Right atrium auricular region (tissue), 2 donors: ENCODE results near the gene TSPAN9. TPM values are rescaled to one million over a fixed set of nuclear protein-coding genes. Genes with fewer than 3 reads are reported as not detected.

Source experiments
- DNase-seq: peaks from one replicate; pipeline ENCODE4 v3.0.0-alpha.2; 2019; ENCODE audit warnings: low spot score
- H3K27ac ChIP-seq, 2 donors: fragments of 200-600 bp; sonication (generic); 1 replicate in 1 of 2; 2 replicates in 1 of 2; pipeline ENCODE4 v1.5.1; 2016 to 2019
- H3K27me3 ChIP-seq, 2 donors: fragments of 200-600 bp; sonication (generic); one replicate each; pipeline versions ENCODE4 v1.5.1 to v1.6.0; 2017 to 2019
- H3K36me3 ChIP-seq: fragments of 200-600 bp; sonication (generic); one replicate; pipeline ENCODE4 v1.5.1; 2016
- H3K4me1 ChIP-seq, 2 donors: fragments of 200-600 bp; sonication (generic); one replicate each; pipeline versions ENCODE4 v1.5.1 to v1.6.0; 2017 to 2019
- H3K4me3 ChIP-seq, 2 donors: fragments of 200-600 bp; sonication (generic); 1 replicate in 1 of 2; 2 replicates in 1 of 2; pipeline ENCODE4 v1.5.1; 2017 to 2019; ENCODE audit warnings: mild to moderate bottlenecking in 1 of 2, moderate library complexity in 1 of 2
- H3K9me3 ChIP-seq, 2 donors: fragments of 200-600 bp; sonication (generic); one replicate each; pipeline ENCODE4 v1.5.1; 2019
- total RNA-seq, 2 donors: library from RNA; depleted of rRNA; stranded (reverse); fragments of >200 nt; gene quantifications; one replicate each; pipeline ENCODE4 v1.1.0, GENCODE V29; 2016
- TF ChIP-seq, protein P1 (sequence below), 2 donors: fragments of 200-600 bp; sonication (generic); IDR thresholded peaks; one replicate each; pipeline ENCODE4 v1.5.1; 2019; ENCODE audit warnings: antibody characterized with exemption in 2 of 2

TSPAN9 gene
- total RNA-seq, 2 donors from 2014 or later, result 103 to 185 TPM

- no peak for DNase-seq
- TF ChIP-seq, protein P1, sequence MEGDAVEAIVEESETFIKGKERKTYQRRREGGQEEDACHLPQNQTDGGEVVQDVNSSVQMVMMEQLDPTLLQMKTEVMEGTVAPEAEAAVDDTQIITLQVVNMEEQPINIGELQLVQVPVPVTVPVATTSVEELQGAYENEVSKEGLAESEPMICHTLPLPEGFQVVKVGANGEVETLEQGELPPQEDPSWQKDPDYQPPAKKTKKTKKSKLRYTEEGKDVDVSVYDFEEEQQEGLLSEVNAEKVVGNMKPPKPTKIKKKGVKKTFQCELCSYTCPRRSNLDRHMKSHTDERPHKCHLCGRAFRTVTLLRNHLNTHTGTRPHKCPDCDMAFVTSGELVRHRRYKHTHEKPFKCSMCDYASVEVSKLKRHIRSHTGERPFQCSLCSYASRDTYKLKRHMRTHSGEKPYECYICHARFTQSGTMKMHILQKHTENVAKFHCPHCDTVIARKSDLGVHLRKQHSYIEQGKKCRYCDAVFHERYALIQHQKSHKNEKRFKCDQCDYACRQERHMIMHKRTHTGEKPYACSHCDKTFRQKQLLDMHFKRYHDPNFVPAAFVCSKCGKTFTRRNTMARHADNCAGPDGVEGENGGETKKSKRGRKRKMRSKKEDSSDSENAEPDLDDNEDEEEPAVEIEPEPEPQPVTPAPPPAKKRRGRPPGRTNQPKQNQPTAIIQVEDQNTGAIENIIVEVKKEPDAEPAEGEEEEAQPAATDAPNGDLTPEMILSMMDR (IDR thresholded peaks at IDR 0.05), result no peak
- Histone ChIP-seq H3K9me3 (no peaks in the 10 kb centered on the region), H3K4me3 (no peak overlapping the region), H3K27ac (no peak overlapping the region), H3K36me3 (no peaks in the 10 kb centered on the region), H3K27me3 (no peaks in the 10 kb centered on the region), H3K4me1 (peaks cover 0 to 36% of the 10 kb centered on the region in 2 donors)
Observed at GRCh38 chr12:3317841-3318501, 240.8 kb downstream of the TSPAN9 start.

DNA sequence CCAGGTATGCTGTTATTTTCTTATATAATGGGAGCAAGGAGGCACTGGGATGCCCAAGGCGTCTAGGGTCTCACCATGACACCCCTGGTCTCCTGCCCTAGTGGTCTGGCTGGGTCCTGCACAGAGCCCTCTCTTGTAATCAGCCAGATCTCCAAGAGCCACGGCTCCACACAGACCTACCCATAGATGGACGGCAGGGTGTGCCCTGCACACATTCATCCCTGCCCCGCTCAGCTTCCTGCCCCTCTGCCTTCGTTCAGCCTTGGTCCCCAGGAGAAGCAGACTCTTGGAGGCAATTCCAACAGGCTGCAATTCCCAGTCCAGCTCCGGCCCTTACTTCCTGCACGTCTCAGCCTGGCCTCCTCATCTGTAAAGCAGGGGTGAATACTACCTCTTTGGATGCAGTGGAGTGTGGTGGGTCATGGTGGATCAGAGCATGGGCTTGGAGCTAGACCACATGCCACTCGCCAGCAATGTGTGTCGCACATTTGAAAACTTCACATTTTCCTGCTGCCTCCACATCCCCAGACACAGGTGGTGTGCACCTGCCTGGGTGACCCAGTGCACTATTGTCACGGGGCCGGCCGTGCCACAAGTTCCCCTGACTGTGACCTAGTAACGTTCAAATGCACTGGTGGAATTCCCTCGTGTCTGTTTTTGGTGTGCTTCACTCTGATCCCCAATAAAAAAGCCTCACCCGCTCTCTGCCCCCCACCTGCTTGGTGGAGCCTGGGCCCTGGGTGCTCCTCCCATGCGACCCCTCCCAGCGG, 242.7 kb downstream of the TSPAN9 start:
- no peak for DNase-seq

GRCh38 chr12:3320881-3321509, 243.8 kb downstream of the TSPAN9 start:
- TF ChIP-seq, protein P1 (IDR thresholded peaks at IDR 0.05), result no peak
- H3K27me3 ChIP-seq, result no peaks in the 10 kb centered on the region
- no peak overlapping the region for H3K4me3 ChIP-seq
- no peaks in the 10 kb centered on the region for H3K9me3 ChIP-seq
- H3K27ac ChIP-seq, result no peak overlapping the region
- DNase-seq, result no peak
- no peaks in the 10 kb centered on the region for H3K36me3 ChIP-seq
- peaks cover 0 to 12% of the 10 kb centered on the region in 2 donors for H3K4me1 ChIP-seq

More for the DNA sequence above, 242.7 kb downstream of the TSPAN9 start:
- Histone ChIP-seq H3K36me3 (no peaks in the 10 kb centered on the region), H3K27ac (no peak overlapping the region), H3K9me3 (no peaks in the 10 kb centered on the region), H3K27me3 (no peaks in the 10 kb centered on the region), H3K4me3 (no peak overlapping the region), H3K4me1 (peaks cover 0 to 21% of the 10 kb centered on the region in 2 donors)
- TF ChIP-seq, protein P1 (IDR thresholded peaks at IDR 0.05), result no peak

DNA sequence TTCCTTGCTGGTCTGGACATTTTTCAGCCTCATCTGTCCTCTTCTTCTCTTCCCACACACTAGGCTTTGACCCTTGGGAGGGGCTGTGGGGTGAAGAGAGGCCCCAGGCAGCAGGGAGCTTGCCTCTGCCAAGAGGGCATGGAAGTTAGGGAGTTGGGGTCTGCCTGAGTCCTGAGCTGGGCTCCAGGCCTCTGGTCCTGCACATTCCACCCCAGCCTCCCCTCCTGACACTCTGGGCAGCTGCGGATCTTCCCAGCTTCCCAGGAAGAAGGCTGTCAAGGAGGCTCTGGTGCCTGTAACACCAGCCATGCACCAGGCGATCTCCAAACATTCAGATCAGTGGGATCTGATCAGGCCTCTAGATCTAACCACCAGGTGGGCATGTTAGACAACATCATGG, 244.7 kb downstream of the TSPAN9 start:
- Histone ChIP-seq H3K27ac (no peak overlapping the region), H3K4me1 (peaks cover 0 to 12% of the 10 kb centered on the region in 2 donors)

DNA sequence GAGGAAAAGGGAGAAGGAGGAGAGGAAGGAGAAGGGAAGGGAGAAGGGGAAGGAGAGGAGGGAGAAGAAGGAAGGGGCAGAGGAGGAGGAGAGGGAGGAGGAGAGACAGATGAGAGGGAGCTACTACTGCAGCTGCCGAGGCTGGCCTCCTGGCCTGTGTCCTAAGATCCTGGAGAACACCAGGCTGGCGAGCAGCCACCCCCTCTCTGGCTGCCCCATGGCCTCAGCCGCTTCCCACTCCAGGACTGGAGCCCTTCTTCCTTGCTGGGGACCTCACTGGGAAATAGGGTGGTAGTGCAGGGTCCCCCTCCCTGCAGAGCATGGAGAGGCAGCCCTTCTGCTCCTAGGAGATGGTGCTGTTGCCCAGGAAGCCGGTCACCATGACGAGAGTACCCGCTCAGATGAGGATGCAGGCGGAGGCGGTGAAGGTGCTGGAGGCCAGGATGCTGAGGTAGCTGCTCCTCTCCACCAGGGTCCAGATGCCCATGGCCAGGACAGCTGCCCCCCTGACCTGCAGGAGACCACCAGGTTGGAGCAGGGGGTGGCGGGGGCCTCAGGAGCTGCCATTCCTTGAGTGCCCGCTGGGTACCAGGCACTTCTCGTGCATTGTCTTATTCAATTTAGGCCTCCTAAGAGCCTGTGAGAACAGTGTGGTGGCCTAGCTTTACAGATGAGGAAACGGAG, 246.0 kb downstream of the TSPAN9 start:
- no peak for DNase-seq
- H3K4me1 ChIP-seq, result peaks cover 0 to 12% of the 10 kb centered on the region in 2 donors
- TF ChIP-seq, protein P1 (IDR thresholded peaks at IDR 0.05), result no peak
- H3K9me3 ChIP-seq, result no peaks in the 10 kb centered on the region
- no peak overlapping the region for H3K4me3 ChIP-seq
- no peak overlapping the region for H3K27ac ChIP-seq
- no peaks in the 10 kb centered on the region for H3K36me3 ChIP-seq
- no peaks in the 10 kb centered on the region for H3K27me3 ChIP-seq

More for the DNA sequence above, 244.7 kb downstream of the TSPAN9 start:
- no peak overlapping the region for H3K4me3 ChIP-seq
- no peak for DNase-seq
- H3K9me3 ChIP-seq, result no peaks in the 10 kb centered on the region
- no peaks in the 10 kb centered on the region for H3K27me3 ChIP-seq
- H3K36me3 ChIP-seq, result no peaks in the 10 kb centered on the region
- TF ChIP-seq, protein P1 (IDR thresholded peaks at IDR 0.05), result no peak
